HG03175 (cell line): ENCODE measurements around the gene RUNX2.
"Not testable (repeated sequence)": the region's sequence is repeated elsewhere in the genome, so short reads cannot be mapped to it uniquely, and the experiment has no call there.

ENCODE experiments used
- ATAC-seq: cut with Tn5 transposase; IDR thresholded peaks from one replicate; pipeline ENCODE4 v1.9.1; 2021; ENCODE audit warnings: mild to moderate bottlenecking, moderate library complexity; ENCODE audit not compliant: unreplicated experiment

Gene RUNX2

GRCh38 chr6:45327956-45328522 is at the start of gene RUNX2:
RUNX2 (plus strand) TSS chr6:45328330; CDS start chr6:45328727, 397 bp downstream.
- no peak for ATAC-seq

DNA sequence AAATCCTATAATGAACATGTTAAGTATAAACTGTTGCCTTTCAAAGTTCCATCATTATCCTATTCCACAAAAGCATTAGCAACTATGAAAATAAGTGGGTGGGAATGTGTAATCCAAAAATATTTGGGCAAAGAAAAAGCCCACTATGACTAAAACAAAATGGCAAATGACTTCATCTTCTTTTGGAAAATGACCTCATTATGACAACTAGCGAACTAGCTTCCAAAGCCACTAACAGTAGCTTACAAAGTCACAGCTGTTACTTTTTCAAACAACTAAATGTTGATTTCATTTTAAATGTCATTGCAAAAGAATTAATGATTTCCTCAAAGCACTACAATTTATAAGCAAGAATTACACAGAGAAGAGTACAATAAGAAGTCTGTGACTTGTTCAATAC is 49.8 kb upstream of the RUNX2 start:
- ATAC-seq: no peak

DNA sequence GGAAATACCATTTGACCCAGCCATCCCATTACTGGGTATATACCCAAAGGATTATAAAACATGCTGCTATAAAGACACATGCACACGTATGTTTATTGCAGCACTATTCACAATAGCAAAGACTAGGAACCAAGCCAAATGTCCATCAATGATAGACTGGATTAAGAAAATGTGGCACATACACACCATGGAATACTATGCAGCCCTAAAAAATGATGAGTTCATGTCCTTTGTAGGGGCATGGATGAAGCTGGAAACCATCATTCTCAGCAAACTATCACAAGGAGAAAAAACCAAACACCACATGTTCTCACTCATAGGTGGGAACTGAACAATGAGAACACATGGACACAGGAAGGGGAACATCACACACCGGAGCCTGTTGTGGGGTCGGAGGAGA is 41.4 kb upstream of the RUNX2 start:
- not testable (repeated sequence) for ATAC-seq

DNA sequence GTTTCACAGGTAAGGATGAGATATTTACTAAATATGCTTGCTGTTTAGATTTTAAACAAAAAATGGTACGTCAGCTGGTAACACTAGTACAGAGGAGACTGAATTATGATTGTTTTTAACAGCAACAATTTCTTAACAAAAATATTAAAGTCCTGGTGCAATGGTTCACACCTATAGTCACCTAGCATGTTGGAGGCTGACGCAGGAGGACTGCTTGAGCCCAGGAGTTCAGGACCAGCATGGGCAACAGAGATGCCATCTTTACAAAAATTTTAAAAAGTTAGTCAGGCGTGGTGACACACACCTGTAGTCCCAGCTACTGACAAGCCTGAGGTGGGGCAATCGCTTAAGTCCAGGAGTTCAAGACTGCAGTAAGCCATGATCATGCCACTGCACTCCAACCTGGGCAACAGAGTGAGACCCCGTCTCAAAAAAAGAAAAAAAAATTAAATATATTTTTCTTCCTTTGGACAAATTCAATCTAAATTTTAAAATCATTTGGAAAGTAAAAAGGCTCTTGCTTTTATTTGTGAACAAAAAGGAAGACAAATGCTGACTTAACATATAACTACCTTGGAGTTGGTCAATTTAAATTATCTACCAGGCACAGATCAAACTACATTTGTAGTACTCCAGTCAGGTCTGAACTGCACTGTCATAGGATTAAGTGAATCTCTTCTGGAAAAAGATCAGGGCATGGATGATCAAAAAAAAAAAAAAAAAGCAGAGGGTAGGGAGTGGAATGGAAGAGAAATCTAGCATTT is 38.2 kb upstream of the RUNX2 start:
- ATAC-seq: no peak

GRCh38 chr6:45293306-45293705 is 34.8 kb upstream of the RUNX2 start:
- no peak for ATAC-seq

DNA sequence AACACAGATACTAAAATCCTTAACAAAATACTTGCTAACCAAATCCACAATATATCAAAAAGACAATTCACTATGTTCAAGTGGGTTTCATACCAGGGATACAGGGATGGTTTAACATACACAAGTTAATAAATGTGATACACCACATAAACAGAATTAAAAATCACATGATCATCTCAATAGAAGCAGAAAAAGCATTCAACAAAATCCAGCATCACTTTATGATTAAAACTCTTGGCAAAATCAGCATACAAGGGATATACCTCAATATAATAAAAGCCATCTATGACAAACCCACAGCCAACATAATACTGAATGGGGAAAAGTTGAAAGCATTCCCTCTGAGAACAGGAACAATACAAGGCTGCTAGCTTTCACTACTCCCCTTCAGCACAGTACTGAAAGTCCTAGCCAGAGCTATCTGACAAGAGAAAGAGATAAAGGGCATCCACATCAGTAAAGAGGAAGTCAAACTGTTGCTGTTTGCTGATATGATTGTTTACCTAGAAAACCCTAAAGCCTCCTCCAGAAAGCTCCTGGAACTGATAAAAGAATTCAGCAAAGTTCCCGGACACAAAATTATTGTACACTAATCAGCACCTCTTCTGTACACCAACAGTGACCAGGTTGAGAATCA is 33.9 kb upstream of the RUNX2 start:
- ATAC-seq: not testable (repeated sequence)

GRCh38 chr6:45297320-45297719 is 30.8 kb upstream of the RUNX2 start:
- no peak for ATAC-seq

DNA sequence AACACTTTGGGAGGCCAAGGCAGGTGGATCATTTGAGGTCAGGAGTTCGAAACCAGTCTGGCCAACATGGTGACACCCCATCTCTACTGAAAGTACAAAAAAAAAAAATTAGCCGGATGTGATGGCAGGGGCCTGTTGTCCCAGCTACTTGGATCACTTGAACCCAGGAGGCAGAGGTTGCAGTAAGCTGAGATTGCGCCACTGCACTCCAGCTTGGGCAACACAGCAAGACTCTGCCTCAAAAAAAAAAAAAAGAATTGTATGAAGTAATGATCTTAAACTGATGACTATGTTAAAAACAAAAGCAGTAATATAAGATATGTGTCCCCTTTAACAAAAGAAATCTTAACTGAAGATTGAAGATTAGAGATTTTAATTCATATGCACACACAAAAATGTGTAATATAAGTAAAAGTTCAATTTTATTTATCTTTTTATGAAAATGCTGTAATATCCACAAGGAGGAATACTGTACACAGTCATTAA is 29.0 kb upstream of the RUNX2 start:
- no peak for ATAC-seq

DNA sequence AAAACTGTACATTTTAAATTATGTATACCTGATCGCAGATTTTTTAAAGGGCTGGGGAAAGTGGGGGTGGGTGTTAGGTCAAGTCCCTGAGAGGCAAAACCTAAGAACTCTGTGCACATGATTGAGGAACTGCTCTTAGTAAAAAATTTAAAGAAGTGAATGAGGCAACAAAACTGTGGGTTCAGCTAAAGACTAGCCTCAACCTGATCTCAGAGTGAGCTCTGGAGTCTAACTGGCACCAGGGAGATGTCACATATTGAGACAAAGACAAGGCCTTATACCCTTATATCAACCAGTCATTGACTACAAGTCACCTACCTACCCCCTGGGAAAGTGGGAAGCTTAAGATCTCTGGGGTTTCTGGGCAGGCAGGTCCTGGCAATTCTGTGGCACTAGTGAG is 27.4 kb upstream of the RUNX2 start:
- no peak for ATAC-seq

- ATAC-seq: no peak
Measured at GRCh38 chr6:45301348-45302142, 26.6 kb upstream of the RUNX2 start.

- no peak for ATAC-seq
Measured at GRCh38 chr6:45302832-45303231, 25.3 kb upstream of the RUNX2 start.

GRCh38 chr6:45305546-45305945 is 22.6 kb upstream of the RUNX2 start:
- no peak for ATAC-seq

DNA sequence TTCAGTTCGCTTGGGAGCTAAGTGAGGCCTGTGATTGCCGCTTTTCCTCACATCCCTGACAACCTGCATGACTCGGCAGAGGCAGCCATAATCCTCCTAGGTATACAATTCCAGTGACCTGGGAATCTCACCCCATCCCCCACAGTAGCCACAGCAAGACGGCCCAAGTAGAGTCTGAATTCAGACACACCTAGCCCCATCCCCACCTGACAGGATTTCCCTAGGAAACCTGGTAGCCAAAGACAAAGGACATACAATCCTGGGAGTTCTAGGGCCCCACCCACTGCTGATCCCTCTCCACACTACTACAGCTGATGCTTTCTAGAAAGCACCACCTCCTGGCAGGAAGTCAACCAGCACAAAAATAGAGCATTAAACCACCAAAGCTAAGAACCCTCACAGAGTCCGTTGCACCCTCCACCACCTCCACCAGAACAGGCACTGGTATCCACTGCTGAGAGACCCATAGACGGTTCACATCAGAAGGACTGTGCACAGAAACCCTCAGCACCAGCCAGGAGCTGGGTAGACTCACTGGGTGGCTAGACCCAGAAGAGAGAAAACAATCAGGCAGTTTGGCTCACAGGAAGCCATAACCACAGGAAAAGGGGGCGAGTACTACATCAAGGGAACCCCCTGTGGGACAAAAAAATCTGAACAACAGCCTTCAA is 17.9 kb upstream of the RUNX2 start:
- no peak for ATAC-seq

- no peak for ATAC-seq
Measured at GRCh38 chr6:45314146-45314545, 14.0 kb upstream of the RUNX2 start.

- no peak for ATAC-seq
Measured at GRCh38 chr6:45320349-45320748, 7.8 kb upstream of the RUNX2 start.

GRCh38 chr6:45323656-45324224 is 4.4 kb upstream of the RUNX2 start:
- no peak for ATAC-seq

GRCh38 chr6:45326698-45327417 is 1.3 kb upstream of the RUNX2 start:
- ATAC-seq: no peak

- ATAC-seq: no peak
Measured at GRCh38 chr6:45328523-45328922, 393 bp downstream of the RUNX2 start.

DNA sequence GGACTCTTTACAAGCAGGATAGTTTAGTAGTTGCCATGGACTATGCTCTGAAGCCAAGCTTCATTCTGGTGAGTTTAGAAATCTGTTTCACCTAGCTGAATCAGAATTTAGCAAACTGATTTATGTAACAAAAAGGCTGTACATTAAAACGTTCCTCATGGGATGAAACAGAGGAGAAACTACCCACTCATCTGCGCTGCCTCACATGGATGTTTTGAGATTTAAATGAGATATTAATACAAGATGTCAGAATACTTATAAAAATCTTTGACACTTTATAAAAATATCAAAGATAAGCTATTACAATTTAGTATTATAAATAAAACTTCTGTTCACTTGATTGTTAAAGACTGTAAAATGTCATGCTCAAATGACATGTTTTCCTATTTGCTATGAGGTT is 16.8 kb downstream of the RUNX2 start:
- ATAC-seq: no peak
